ENCODE results near the gene LINS1.

LINS1 gene

GRCh38 chr15:100547961-100548360 lies 54.0 kb downstream of the LINS1 start:
- DNase-seq (ENCODE audit: low read depth) = no peak

GRCh38 chr15:100544946-100545345 lies 57.0 kb downstream of the LINS1 start:
- DNase-seq (ENCODE audit: low read depth) = no peak

- DNase-seq (ENCODE audit: low read depth) = no peak
Measured at GRCh38 chr15:100544338-100544841, 57.6 kb downstream of the LINS1 start.

GRCh38 chr15:100542290-100542689 lies 59.7 kb downstream of the LINS1 start:
- no peak for DNase-seq (ENCODE audit: low read depth)

- no peak for DNase-seq (ENCODE audit: low read depth)
Measured at GRCh38 chr15:100537331-100537730, 64.7 kb downstream of the LINS1 start.

GRCh38 chr15:100536733-100537132 lies 65.3 kb downstream of the LINS1 start:
- DNase-seq (ENCODE audit: low read depth) = no peak

- DNase-seq (ENCODE audit: low read depth) = no peak
Measured at GRCh38 chr15:100533886-100534285, 68.1 kb downstream of the LINS1 start.

GRCh38 chr15:100531823-100532327 lies 70.1 kb downstream of the LINS1 start:
- no peak for DNase-seq (ENCODE audit: low read depth)

GRCh38 chr15:100531204-100531603 lies 70.8 kb downstream of the LINS1 start:
- no peak for DNase-seq (ENCODE audit: low read depth)

- DNase-seq (ENCODE audit: low read depth) = no peak
Measured at GRCh38 chr15:100529556-100529955, 72.4 kb downstream of the LINS1 start.

GRCh38 chr15:100528833-100529428 lies 73.1 kb downstream of the LINS1 start, which contains the start of gene CERS3:
CERS3 (minus strand) TSS chr15:100528950; CDS start chr15:100501849, 27,101 bp downstream.
- DNase-seq (ENCODE audit: low read depth) = no peak

- DNase-seq (ENCODE audit: low read depth) = no peak
Measured at GRCh38 chr15:100526027-100526481, 75.9 kb downstream of the LINS1 start.

- DNase-seq (ENCODE audit: low read depth) = no peak
Measured at GRCh38 chr15:100525436-100525835, 76.5 kb downstream of the LINS1 start.

GRCh38 chr15:100524326-100524725 lies 77.7 kb downstream of the LINS1 start:
- no peak for DNase-seq (ENCODE audit: low read depth)

GRCh38 chr15:100521907-100522306 lies 80.1 kb downstream of the LINS1 start:
- DNase-seq (ENCODE audit: low read depth) = no peak

GRCh38 chr15:100520132-100520921 lies 81.7 kb downstream of the LINS1 start:
- DNase-seq (ENCODE audit: low read depth) = no peak

- no peak for DNase-seq (ENCODE audit: low read depth)
Measured at GRCh38 chr15:100517846-100518245, 84.1 kb downstream of the LINS1 start.

Data from non-pigmented ciliary epithelial cell (primary cell).